Kasumi-1 (cell line): ENCODE data around the gene BICD2.

Experiments used
- DNase-seq, 2 experiments: peaks; one replicate each; lab custom pipeline; 2025; lab: John Stamatoyannopoulos, UW

Gene BICD2

GRCh38 chr9:92747459-92748232 lies 17.0 kb downstream of the BICD2 start:
- no peak for DNase-seq

GRCh38 chr9:92746567-92747458 lies 17.8 kb downstream of the BICD2 start:
- DNase-seq = no peak

- no peak for DNase-seq
Measured at GRCh38 chr9:92745881-92746280, 18.8 kb downstream of the BICD2 start.

- DNase-seq = no peak
Measured at GRCh38 chr9:92745331-92745730, 19.3 kb downstream of the BICD2 start.

GRCh38 chr9:92740969-92741368 lies 23.7 kb downstream of the BICD2 start:
- no peak for DNase-seq

GRCh38 chr9:92740446-92740961 lies 24.1 kb downstream of the BICD2 start:
- peak in 1 of 2 experiments; percentile 47 for DNase-seq

- no peak for DNase-seq
Measured at GRCh38 chr9:92740009-92740408, 24.6 kb downstream of the BICD2 start.

GRCh38 chr9:92739346-92739970 lies 25.2 kb downstream of the BICD2 start:
- no peak for DNase-seq

GRCh38 chr9:92738661-92739081 lies 26.0 kb downstream of the BICD2 start:
- DNase-seq = no peak

GRCh38 chr9:92737611-92738299 lies 26.9 kb downstream of the BICD2 start:
- no peak for DNase-seq

- DNase-seq = no peak
Measured at GRCh38 chr9:92737216-92737606, 27.4 kb downstream of the BICD2 start.

GRCh38 chr9:92736563-92737215 lies 27.9 kb downstream of the BICD2 start:
- DNase-seq = no peak

GRCh38 chr9:92735636-92736562 lies 28.7 kb downstream of the BICD2 start:
- no peak for DNase-seq

- DNase-seq = no peak
Measured at GRCh38 chr9:92734931-92735635, 29.6 kb downstream of the BICD2 start.

GRCh38 chr9:92730897-92731296 lies 33.7 kb downstream of the BICD2 start:
- no peak for DNase-seq

- no peak for DNase-seq
Measured at GRCh38 chr9:92729735-92730155, 34.9 kb downstream of the BICD2 start.

GRCh38 chr9:92728831-92729734 lies 35.5 kb downstream of the BICD2 start:
- DNase-seq = no peak
